Stimulated activated naive CD8-positive, alpha-beta T cell treated with anti-CD3 and anti-CD28 coated beads, Interleukin-15, Interleukin-2, amounts not matched to agents 100 U/mL and 50 U/mL, for 24 hours (primary cell): ENCODE measurements around the gene LRFN5.

Experiments
- ATAC-seq: fragments of 150-1000 bp; cut with Tn5 transposase; one replicate; pipeline ENCODE4 v1.10.0; 2021
- DNase-seq: peaks from one replicate; pipeline ENCODE4 v3.0.0; 2021

LRFN5 gene

GRCh38 chr14:41773536-41774279 is 167.0 kb downstream of the LRFN5 start:
- ATAC-seq (no peak), DNase-seq (no peak)

- no peak for ATAC-seq
- DNase-seq: no peak
Observed at GRCh38 chr14:41782511-41782910, 175.8 kb downstream of the LRFN5 start.

- DNase-seq (no peak), ATAC-seq (no peak)
Observed at GRCh38 chr14:41783403-41783802, 176.7 kb downstream of the LRFN5 start.

- no peak for ATAC-seq
- no peak for DNase-seq
Observed at GRCh38 chr14:41785696-41786095, 179.0 kb downstream of the LRFN5 start.

GRCh38 chr14:41799817-41800216 is 193.1 kb downstream of the LRFN5 start:
- no peak for DNase-seq
- ATAC-seq: no peak

- DNase-seq (no peak), ATAC-seq (no peak)
Observed at GRCh38 chr14:41805633-41806032, 199.0 kb downstream of the LRFN5 start.

- ATAC-seq: no peak
- DNase-seq: no peak
Observed at GRCh38 chr14:41806366-41806975, 199.8 kb downstream of the LRFN5 start.

- ATAC-seq: no peak
- DNase-seq: no peak
Observed at GRCh38 chr14:41810362-41810761, 203.7 kb downstream of the LRFN5 start.

GRCh38 chr14:41817626-41818025 is 210.9 kb downstream of the LRFN5 start:
- no peak for DNase-seq

GRCh38 chr14:41824441-41824840 is 217.8 kb downstream of the LRFN5 start:
- ATAC-seq: no peak
- DNase-seq: no peak

More at GRCh38 chr14:41817626-41818025, 210.9 kb downstream of the LRFN5 start:
- ATAC-seq: no peak

- DNase-seq (no peak), ATAC-seq (no peak)
Observed at GRCh38 chr14:41825622-41826021, 218.9 kb downstream of the LRFN5 start.

- no peak for ATAC-seq
- DNase-seq: no peak
Observed at GRCh38 chr14:41830714-41831406, 224.2 kb downstream of the LRFN5 start.

- no peak for DNase-seq
- no peak for ATAC-seq
Observed at GRCh38 chr14:41839661-41840060, 233.0 kb downstream of the LRFN5 start.

GRCh38 chr14:41859336-41859735 is 252.7 kb downstream of the LRFN5 start:
- ATAC-seq (no peak), DNase-seq (no peak)

- DNase-seq: no peak
- no peak for ATAC-seq
Observed at GRCh38 chr14:41860586-41860985, 253.9 kb downstream of the LRFN5 start.

GRCh38 chr14:41865894-41866293 is 259.2 kb downstream of the LRFN5 start:
- DNase-seq (no peak), ATAC-seq (no peak)

- no peak for ATAC-seq
- DNase-seq: no peak
Observed at GRCh38 chr14:41868396-41868795, 261.7 kb downstream of the LRFN5 start.

GRCh38 chr14:41872931-41873685 is 266.4 kb downstream of the LRFN5 start:
- ATAC-seq: no peak
- no peak for DNase-seq

- DNase-seq (no peak), ATAC-seq (no peak)
Observed at GRCh38 chr14:41873686-41874317, 267.1 kb downstream of the LRFN5 start.

GRCh38 chr14:41875116-41875515 is 268.4 kb downstream of the LRFN5 start:
- ATAC-seq: no peak

GRCh38 chr14:41878321-41878720 is 271.6 kb downstream of the LRFN5 start:
- ATAC-seq: no peak

More at GRCh38 chr14:41875116-41875515, 268.4 kb downstream of the LRFN5 start:
- no peak for DNase-seq

GRCh38 chr14:41891624-41892023 is 284.9 kb downstream of the LRFN5 start:
- ATAC-seq: no peak
- no peak for DNase-seq

More at GRCh38 chr14:41878321-41878720, 271.6 kb downstream of the LRFN5 start:
- DNase-seq: no peak
